Endodermal cell (in vitro differentiated cells): Measurements from ENCODE around the gene GRPEL2. TPM values are rescaled to one million over a fixed set of nuclear protein-coding genes. Genes with fewer than 3 reads are reported as not detected.

Source experiments
- DNase-seq: peaks from one replicate; pipeline ENCODE4 v3.0.0-alpha.2; 2017
- H3K27ac ChIP-seq: 2 replicates; pipeline ENCODE4 v1.5.1; 2013; ENCODE audit warnings: mild to moderate bottlenecking, low read depth, low read length, moderate library complexity
- H3K27me3 ChIP-seq: 2 replicates; pipeline ENCODE4 v1.6.1; 2013; ENCODE audit warnings: mild to moderate bottlenecking, low read length, moderate library complexity; ENCODE audit not compliant: insufficient read depth, control insufficient read depth, poor library complexity, severe bottlenecking
- H3K36me3 ChIP-seq: 2 replicates; pipeline ENCODE4 v1.7.0; 2013; ENCODE audit warnings: mild to moderate bottlenecking, low read length, moderate library complexity; ENCODE audit not compliant: control insufficient read depth, insufficient read depth
- H3K4me1 ChIP-seq: one replicate; pipeline ENCODE4 v1.7.0; 2013; ENCODE audit warnings: low read length; ENCODE audit not compliant: control insufficient read depth, insufficient read depth
- H3K4me3 ChIP-seq: 2 replicates; pipeline ENCODE4 v1.5.1; 2013; ENCODE audit warnings: mild to moderate bottlenecking, low read length, moderate library complexity
- H3K9ac ChIP-seq: 2 replicates; pipeline ENCODE4 v1.6.1; 2013; ENCODE audit warnings: mild to moderate bottlenecking, low read length, moderate library complexity; ENCODE audit not compliant: poor library complexity, severe bottlenecking; ENCODE audit errors: extremely low read depth
- H3K9me3 ChIP-seq: 2 replicates; pipeline ENCODE4 v1.6.1; 2013; ENCODE audit warnings: mild to moderate bottlenecking, low read length, moderate library complexity; ENCODE audit not compliant: control insufficient read depth
- H3K27ac Mint-ChIP-seq: 2 replicates; pipeline ENCODE4 v1.8.0; 2020; ENCODE audit warnings: mixed read lengths
- H3K27me3 Mint-ChIP-seq: 2 replicates; pipeline ENCODE4 v1.8.0; 2021; ENCODE audit warnings: mild to moderate bottlenecking, mixed read lengths; ENCODE audit not compliant: insufficient read depth
- H3K36me3 Mint-ChIP-seq: 2 replicates; pipeline ENCODE4 v1.8.0; 2020; ENCODE audit warnings: low read depth, mixed read lengths
- H3K4me1 Mint-ChIP-seq: 2 replicates; pipeline ENCODE4 v1.8.0; 2020; ENCODE audit warnings: mixed read lengths
- H3K4me3 Mint-ChIP-seq: 2 replicates; pipeline ENCODE4 v1.8.0; 2020; ENCODE audit warnings: mild to moderate bottlenecking, moderate library complexity, mixed read lengths
- H3K9me3 Mint-ChIP-seq: 2 replicates; pipeline ENCODE4 v1.8.0; 2020; ENCODE audit warnings: mild to moderate bottlenecking, mixed read lengths
- WGBS, 2 experiments: methylation state at CpG; one replicate each; pipeline versions ENCODE4 v1.1.5 to v1.1.7; 2013; ENCODE audit warnings: missing lambda C conversion rate in 2 of 2, mixed read lengths in 1 of 2; ENCODE audit not compliant: insufficient coverage in 1 of 2, insufficient read length in 1 of 2; 5-methylcytosine and 5-hydroxymethylcytosine counted together
- total RNA-seq, 2 donors: library from RNA; stranded (reverse); fragmentation: NEBNext Ultra II Directional in 1 of 2; extraction: Animal tissue kit (Norgen Biotek cat#: 25700) in 1 of 2; gene quantifications; 2 replicates in 1 of 2; 3 replicates in 1 of 2; pipeline ENCODE4 v1.2.1, GENCODE V29; 2021
- TF ChIP-seq, protein P1 (sequence below): fragments of 200-600 bp; sonication (generic); conservative IDR thresholded peaks from 2 replicates; pipeline ENCODE4 v1.5.0; 2021; ENCODE audit warnings: antibody characterized with exemption, mild to moderate bottlenecking

GRPEL2 gene
- total RNA-seq, 2 donors from 2014 or later, result 26.2 to 31.6 TPM

GRCh38 chr5:149328177-149328576 is 17.1 kb upstream of the GRPEL2 start:
- H3K9ac ChIP-seq, result no peak overlapping the region
- no peak overlapping the region for H3K4me3 Mint-ChIP-seq
- no peak overlapping the region for H3K4me3 ChIP-seq

GRCh38 chr5:149333711-149334443 is 11.4 kb upstream of the GRPEL2 start:
- peaks cover 8% of the 10 kb centered on the region for H3K27me3 Mint-ChIP-seq
- Histone ChIP-seq H3K4me1 (no peaks in the 10 kb centered on the region), H3K9ac (no peak overlapping the region), H3K36me3 (no peaks in the 10 kb centered on the region), H3K9me3 (no peaks in the 10 kb centered on the region), H3K4me3 (no peak overlapping the region), H3K27ac (no peak overlapping the region), H3K27me3 (no peaks in the 10 kb centered on the region)
- H3K36me3 Mint-ChIP-seq, result no peaks in the 10 kb centered on the region
- WGBS, 2 experiments, result 86 to 100% methylated on average over 1 to 2 of the region's 2 CpGs
- no peaks in the 10 kb centered on the region for H3K9me3 Mint-ChIP-seq
- TF ChIP-seq, protein P1, sequence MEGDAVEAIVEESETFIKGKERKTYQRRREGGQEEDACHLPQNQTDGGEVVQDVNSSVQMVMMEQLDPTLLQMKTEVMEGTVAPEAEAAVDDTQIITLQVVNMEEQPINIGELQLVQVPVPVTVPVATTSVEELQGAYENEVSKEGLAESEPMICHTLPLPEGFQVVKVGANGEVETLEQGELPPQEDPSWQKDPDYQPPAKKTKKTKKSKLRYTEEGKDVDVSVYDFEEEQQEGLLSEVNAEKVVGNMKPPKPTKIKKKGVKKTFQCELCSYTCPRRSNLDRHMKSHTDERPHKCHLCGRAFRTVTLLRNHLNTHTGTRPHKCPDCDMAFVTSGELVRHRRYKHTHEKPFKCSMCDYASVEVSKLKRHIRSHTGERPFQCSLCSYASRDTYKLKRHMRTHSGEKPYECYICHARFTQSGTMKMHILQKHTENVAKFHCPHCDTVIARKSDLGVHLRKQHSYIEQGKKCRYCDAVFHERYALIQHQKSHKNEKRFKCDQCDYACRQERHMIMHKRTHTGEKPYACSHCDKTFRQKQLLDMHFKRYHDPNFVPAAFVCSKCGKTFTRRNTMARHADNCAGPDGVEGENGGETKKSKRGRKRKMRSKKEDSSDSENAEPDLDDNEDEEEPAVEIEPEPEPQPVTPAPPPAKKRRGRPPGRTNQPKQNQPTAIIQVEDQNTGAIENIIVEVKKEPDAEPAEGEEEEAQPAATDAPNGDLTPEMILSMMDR, result no peak
- H3K27ac Mint-ChIP-seq, result no peak overlapping the region
- H3K4me3 Mint-ChIP-seq, result no peak overlapping the region
- no peaks in the 10 kb centered on the region for H3K4me1 Mint-ChIP-seq
- DNase-seq, result no peak

More at GRCh38 chr5:149328177-149328576, 17.1 kb upstream of the GRPEL2 start:
- Mint-ChIP-seq H3K4me1 (no peaks in the 10 kb centered on the region), H3K27me3 (peaks cover 2% of the 10 kb centered on the region), H3K9me3 (no peaks in the 10 kb centered on the region), H3K36me3 (no peaks in the 10 kb centered on the region), H3K27ac (no peak overlapping the region)
- H3K9me3 ChIP-seq, result no peaks in the 10 kb centered on the region
- H3K27ac ChIP-seq, result no peak overlapping the region
- no peak for DNase-seq
- H3K27me3 ChIP-seq, result no peaks in the 10 kb centered on the region
- TF ChIP-seq, protein P1, result no peak
- WGBS, 2 experiments, result 95 to 97% methylated on average over 4 to 5 of the region's 5 CpGs
- no peaks in the 10 kb centered on the region for H3K4me1 ChIP-seq
- no peaks in the 10 kb centered on the region for H3K36me3 ChIP-seq

DNA sequence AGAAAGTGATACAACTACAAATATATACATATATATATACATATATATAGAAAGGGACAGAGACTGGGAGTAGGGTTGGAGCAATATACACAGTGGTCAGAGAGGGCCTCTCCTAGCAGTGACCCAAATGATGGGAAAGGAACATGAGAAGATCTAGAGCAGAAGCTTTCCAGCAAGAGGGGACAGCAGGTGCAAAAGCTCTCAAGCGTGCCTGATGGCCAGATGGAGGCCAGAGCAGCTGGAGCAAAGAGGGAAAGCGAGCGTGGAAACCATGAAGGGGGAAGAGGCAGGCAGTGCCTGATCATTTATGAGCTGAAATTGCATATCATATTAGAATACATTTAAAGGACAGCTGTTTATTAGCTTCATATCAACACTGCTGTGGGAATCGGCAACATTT is 7.6 kb upstream of the GRPEL2 start:
- Mint-ChIP-seq H3K27ac (no peak overlapping the region), H3K36me3 (no peaks in the 10 kb centered on the region)
- no peak for DNase-seq

More for the DNA sequence above, 7.6 kb upstream of the GRPEL2 start:
- H3K9me3 ChIP-seq, result no peaks in the 10 kb centered on the region
- WGBS, 2 experiments, result 91% methylated on average over 4 of the region's 4 CpGs; no CpG with 5 or more reads in 1 of the 2 experiments
- peaks cover 17% of the 10 kb centered on the region for H3K27me3 Mint-ChIP-seq
- H3K9ac ChIP-seq, result no peak overlapping the region
- H3K36me3 ChIP-seq, result no peaks in the 10 kb centered on the region
- TF ChIP-seq, protein P1, result no peak
- no peak overlapping the region for H3K4me3 Mint-ChIP-seq
- no peak overlapping the region for H3K27ac ChIP-seq
- no peaks in the 10 kb centered on the region for H3K9me3 Mint-ChIP-seq
- H3K4me1 ChIP-seq, result no peaks in the 10 kb centered on the region
- no peak overlapping the region for H3K4me3 ChIP-seq
- no peaks in the 10 kb centered on the region for H3K4me1 Mint-ChIP-seq
- peaks cover under 1% of the 10 kb centered on the region for H3K27me3 ChIP-seq
